GM12878 (cell line): Measurements from ENCODE around the gene ANK3. TPM values are rescaled to one million over a fixed set of nuclear protein-coding genes. Genes with fewer than 3 reads are reported as not detected.

Experiments
- ATAC-seq: fragments of 200-7000 bp; cut with Tn5 transposase; 3 replicates; pipeline ENCODE4 v1.9.1; 2020; ENCODE audit warnings: mild to moderate bottlenecking, moderate library complexity
- BruUV-seq: library from RNA; stranded (reverse); fragments of 400-500 nt; replicated peaks from 2 replicates; lab custom pipeline; 2021; lab: Mats Ljungman, UMichigan
- CTCF ChIA-PET: fragments of 300-600 bp; sonication (Branson Sonifier 250); formaldehyde crosslinking; extraction: SDS; loops from one replicate; lab custom pipeline; 2021; ENCODE audit warnings: inconsistent platforms; lab: Yijun Ruan, JAX
- POLR2A ChIA-PET: fragments of 350-600 bp; formaldehyde crosslinking; extraction: SDS; loops from one replicate; lab custom pipeline; 2021; ENCODE audit warnings: inconsistent platforms; lab: Charles Lee
- RAD21 ChIA-PET: fragments of 300-600 bp; sonication (Branson Sonifier 250); formaldehyde crosslinking; loops from one replicate; lab custom pipeline; 2023; ENCODE audit warnings: antibody characterized with exemption; ENCODE audit not compliant: unreplicated experiment; lab: Charles Lee
- SMC1A ChIA-PET: fragments of 300-600 bp; sonication (Branson Sonifier 250); formaldehyde crosslinking; loops from one replicate; lab custom pipeline; 2023; ENCODE audit not compliant: unreplicated experiment, uncharacterized antibody; lab: Charles Lee
- DNase-seq: peaks from one replicate; pipeline ENCODE4 v3.0.0-alpha.2; 2011; ENCODE audit warnings: low read depth, low spot score
- FAIRE-seq: peaks from 3 replicates; lab custom pipeline; 2011; peaks lifted over from hg19 to GRCh38; lab: Jason Lieb, UNC
- H2AFZ ChIP-seq: 2 replicates; pipeline ENCODE4 v1.6.0; 2011; ENCODE audit warnings: low read depth, low read length, control low read depth; ENCODE audit not compliant: control insufficient read depth
- H3K27ac ChIP-seq: 2 replicates; pipeline ENCODE4 v1.5.1; 2011; ENCODE audit warnings: control low read depth; ENCODE audit not compliant: control insufficient read depth, insufficient read depth
- H3K27me3 ChIP-seq, 2 experiments: replicated peaks in 1 of 2; 2 replicates each; pipeline versions ENCODE4 v1.6.0 to v1.6.1; 2011; ENCODE audit warnings: low read length in 1 of 2; ENCODE audit not compliant: control insufficient read depth in 2 of 2, insufficient read depth in 2 of 2
- H3K36me3 ChIP-seq, 2 experiments: 2 replicates each; pipeline ENCODE4 v1.5.1; 2011; ENCODE audit warnings: low read length in 1 of 2; ENCODE audit not compliant: control insufficient read depth in 2 of 2, insufficient read depth in 2 of 2
- H3K4me1 ChIP-seq: 2 replicates; pipeline ENCODE4 v1.6.1; 2011; ENCODE audit warnings: mild to moderate bottlenecking, low read length, moderate library complexity, mixed read lengths; ENCODE audit not compliant: control insufficient read depth, insufficient read depth
- H3K4me2 ChIP-seq: 2 replicates; pipeline ENCODE4 v1.6.0; 2011; ENCODE audit warnings: control low read depth; ENCODE audit not compliant: control insufficient read depth, insufficient read depth
- H3K4me3 ChIP-seq: fragments of 200-600 bp; sonication (generic); 2 replicates; pipeline ENCODE4 v1.5.1; 2016
- H3K79me2 ChIP-seq: 2 replicates; pipeline ENCODE4 v1.6.0; 2011; ENCODE audit warnings: low read length; ENCODE audit not compliant: control insufficient read depth, insufficient read depth
- H3K9ac ChIP-seq: 2 replicates; pipeline ENCODE4 v1.8.0; 2011; ENCODE audit warnings: low read length, control low read depth, mixed read lengths; ENCODE audit not compliant: control insufficient read depth, insufficient read depth
- H3K9me3 ChIP-seq: replicated peaks from 3 replicates; pipeline ENCODE4 v1.5.1; 2011; ENCODE audit warnings: mild to moderate bottlenecking, low read length; ENCODE audit not compliant: control insufficient read depth, insufficient read depth
- H4K20me1 ChIP-seq: 2 replicates; pipeline ENCODE4 v1.6.0; 2011; ENCODE audit not compliant: control insufficient read depth, insufficient read depth
- CEBPB ChIP-seq, 2 experiments: fragments of 150-350 bp in 1 of 2; IDR thresholded peaks; 2 replicates each; pipeline ENCODE4 v1.6.1; 2012 to 2014; ENCODE audit warnings: low read depth in 2 of 2, low read length in 2 of 2, borderline replicate concordance in 1 of 2, inconsistent platforms in 1 of 2
- CHD4 ChIP-seq: fragments of 200-600 bp; sonication (generic); IDR thresholded peaks from 2 replicates; pipeline ENCODE4 v1.6.1; 2016; ENCODE audit warnings: mild to moderate bottlenecking
- HDGF ChIP-seq: fragments of 450-650 bp; IDR thresholded peaks from 2 replicates; pipeline ENCODE4 v1.6.1; 2016; ENCODE audit warnings: antibody characterized with exemption
- IRF4 ChIP-seq: IDR thresholded peaks from 2 replicates; pipeline ENCODE4 v1.6.1; 2011; ENCODE audit warnings: low read depth, low read length
- KAT2A ChIP-seq: conservative IDR thresholded peaks from 2 replicates; pipeline ENCODE4 v1.6.1; 2011; ENCODE audit warnings: low read depth, low read length; ENCODE audit not compliant: control insufficient read depth
- RAD51 ChIP-seq: fragments of 450-650 bp; IDR thresholded peaks from 2 replicates; pipeline ENCODE4 v1.6.1; 2016; ENCODE audit warnings: moderate library complexity, mild to moderate bottlenecking, inconsistent platforms
- SMAD5 ChIP-seq: IDR thresholded peaks from 2 replicates; pipeline ENCODE4 v1.6.1; 2016; ENCODE audit warnings: antibody characterized with exemption, low read depth
- SMC3 ChIP-seq: IDR thresholded peaks from 2 replicates; pipeline ENCODE4 v1.6.1; 2011; ENCODE audit warnings: low read length, improper control_type of control experiment, borderline replicate concordance
- STAT3 ChIP-seq: IDR thresholded peaks from 2 replicates; pipeline ENCODE4 v1.6.1; 2011; ENCODE audit warnings: low read depth, low read length, improper control_type of control experiment
- WRNIP1 ChIP-seq: IDR thresholded peaks from 2 replicates; pipeline ENCODE4 v1.6.1; 2011; ENCODE audit warnings: low read depth, low read length, improper control_type of control experiment, borderline replicate concordance
- ZNF207 ChIP-seq: fragments of 450-650 bp; IDR thresholded peaks from 2 replicates; pipeline ENCODE4 v1.6.1; 2014; ENCODE audit warnings: antibody characterized with exemption, mild to moderate bottlenecking, borderline replicate concordance
- ZNF24 ChIP-seq: fragments of 450-650 bp; IDR thresholded peaks from 2 replicates; pipeline ENCODE4 v1.6.1; 2017; ENCODE audit warnings: antibody characterized with exemption, mild to moderate bottlenecking
- WGBS: methylation state at CpG from one replicate; pipeline ENCODE4 v1.1.6; 2016; ENCODE audit warnings: low lambda C conversion rate; ENCODE audit not compliant: insufficient replicate concordance, insufficient coverage; ENCODE audit errors: missing lambda C conversion rate; 5-methylcytosine and 5-hydroxymethylcytosine counted together
- in situ Hi-C: fragments of 300-500 bp; cut with MboI; formaldehyde crosslinking; loops from 9 replicates; pipeline ENCODE4 v1.14.3; 2018; ENCODE audit warnings: mixed read lengths
- intact Hi-C: fragments of 100-400 bp; cut with micrococcal nuclease; formaldehyde crosslinking; loops from one replicate; pipeline ENCODE4 v1.14.2; 2022; ENCODE audit not compliant: unreplicated experiment
- polyA plus RNA-seq, 11 experiments: library from polyadenylated mRNA; depleted of rRNA in 4 of 11; unstranded in 6 of 11; stranded (reverse) in 5 of 11; fragments of >200 nt; fragmentation: Nextera tagmentation in 4 of 11; fragmentation: Illumina TruSeq in 1 of 11; extraction: Ambion mirVana in 4 of 11; extraction: Trizol in 1 of 11; gene quantifications; 1 replicate in 1 of 11; 2 replicates in 10 of 11; pipeline versions ENCODE4 v1.2.1 to v1.2.3, GENCODE V29; 2011 to 2016; ENCODE audit warnings: inconsistent platforms in 2 of 11, missing spikeins in 2 of 11, low read depth in 1 of 11
- total RNA-seq, 4 experiments: library from RNA; depleted of rRNA in 3 of 4; stranded (reverse); fragments of >200 nt in 3 of 4; fragmentation: Illumina TruSeq in 1 of 4; extraction: Trizol in 1 of 4; gene quantifications; 2 replicates each; pipeline versions ENCODE4 v1.2.1 to v1.2.3, GENCODE V29; 2013 to 2021
- TF ChIP-seq, protein P1 (sequence below): IDR thresholded peaks from 2 replicates; pipeline ENCODE4 v1.6.1; 2012; ENCODE audit warnings: low read depth, low read length, improper control_type of control experiment
- TF ChIP-seq, protein P2 (sequence below): fragments of 450-650 bp; IDR thresholded peaks from 2 replicates; pipeline ENCODE4 v1.6.1; 2017; ENCODE audit warnings: mild to moderate bottlenecking, moderate library complexity
- TF ChIP-seq, protein P3 (sequence below): fragments of 450-650 bp; IDR thresholded peaks from 2 replicates; pipeline ENCODE4 v1.6.1; 2014; ENCODE audit warnings: mild to moderate bottlenecking

ANK3 gene
- total and polyA plus RNA-seq, 10 of the 15 experiments (the other 5 are each of a cell fraction or from before 2014, with no cell fraction given), result 0.06 to 0.82 (median 0.20) TPM; not detected in 2

DNA sequence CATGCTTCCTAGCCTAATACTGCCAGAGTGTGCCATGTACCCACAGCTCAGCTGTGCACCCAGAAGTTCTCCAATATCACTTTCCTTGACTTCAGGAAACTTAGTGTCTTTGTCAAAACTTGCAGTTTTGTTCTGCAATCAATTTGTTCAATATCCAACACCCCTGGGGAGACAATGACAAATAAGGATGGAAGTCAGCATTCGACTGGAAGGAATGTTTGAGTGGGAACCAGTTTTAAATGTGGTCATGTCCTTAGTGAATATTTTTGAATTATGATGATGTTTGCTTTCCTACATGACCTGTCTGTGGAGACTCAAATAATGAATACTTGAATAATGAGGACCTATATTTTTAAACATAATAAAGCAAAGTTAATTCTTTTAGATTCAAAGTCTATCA, 112.0 kb downstream of the ANK3 start:
- ATAC-seq (no peak), DNase-seq (no peak)
- ChIA-PET SMC1A (no interaction called here), RAD21 (no interaction called here), CTCF (no interaction called here)
- H3K79me2 ChIP-seq, result no peaks in the 10 kb centered on the region
- H3K9ac ChIP-seq, result no peak overlapping the region
- no peak overlapping the region for H3K27ac ChIP-seq
- H2AFZ ChIP-seq, result no peak overlapping the region
- in situ Hi-C loops, result no loop called here
- H3K36me3 ChIP-seq, result no peaks in the 10 kb centered on the region
- TF ChIP-seq STAT3, result no peak
- TF ChIP-seq IRF4, result no peak
- TF ChIP-seq, protein P1, sequence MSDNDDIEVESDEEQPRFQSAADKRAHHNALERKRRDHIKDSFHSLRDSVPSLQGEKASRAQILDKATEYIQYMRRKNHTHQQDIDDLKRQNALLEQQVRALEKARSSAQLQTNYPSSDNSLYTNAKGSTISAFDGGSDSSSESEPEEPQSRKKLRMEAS, result no peak
- TF ChIP-seq HDGF, result no peak
- TF ChIP-seq CHD4, result no peak
- no peak for TF ChIP-seq SMC3
- TF ChIP-seq WRNIP1, result no peak
- no peak for TF ChIP-seq ZNF207
- TF ChIP-seq KAT2A, result no peak
- no peak for TF ChIP-seq CEBPB (IDR thresholded peaks at IDR 0.05; ENCODE audit: borderline replicate concordance in 1 of 2, low read depth in 2 of 2, low read length in 2 of 2)
- TF ChIP-seq RAD51, result no peak
- no peak for TF ChIP-seq ZNF24
- TF ChIP-seq, protein P2, sequence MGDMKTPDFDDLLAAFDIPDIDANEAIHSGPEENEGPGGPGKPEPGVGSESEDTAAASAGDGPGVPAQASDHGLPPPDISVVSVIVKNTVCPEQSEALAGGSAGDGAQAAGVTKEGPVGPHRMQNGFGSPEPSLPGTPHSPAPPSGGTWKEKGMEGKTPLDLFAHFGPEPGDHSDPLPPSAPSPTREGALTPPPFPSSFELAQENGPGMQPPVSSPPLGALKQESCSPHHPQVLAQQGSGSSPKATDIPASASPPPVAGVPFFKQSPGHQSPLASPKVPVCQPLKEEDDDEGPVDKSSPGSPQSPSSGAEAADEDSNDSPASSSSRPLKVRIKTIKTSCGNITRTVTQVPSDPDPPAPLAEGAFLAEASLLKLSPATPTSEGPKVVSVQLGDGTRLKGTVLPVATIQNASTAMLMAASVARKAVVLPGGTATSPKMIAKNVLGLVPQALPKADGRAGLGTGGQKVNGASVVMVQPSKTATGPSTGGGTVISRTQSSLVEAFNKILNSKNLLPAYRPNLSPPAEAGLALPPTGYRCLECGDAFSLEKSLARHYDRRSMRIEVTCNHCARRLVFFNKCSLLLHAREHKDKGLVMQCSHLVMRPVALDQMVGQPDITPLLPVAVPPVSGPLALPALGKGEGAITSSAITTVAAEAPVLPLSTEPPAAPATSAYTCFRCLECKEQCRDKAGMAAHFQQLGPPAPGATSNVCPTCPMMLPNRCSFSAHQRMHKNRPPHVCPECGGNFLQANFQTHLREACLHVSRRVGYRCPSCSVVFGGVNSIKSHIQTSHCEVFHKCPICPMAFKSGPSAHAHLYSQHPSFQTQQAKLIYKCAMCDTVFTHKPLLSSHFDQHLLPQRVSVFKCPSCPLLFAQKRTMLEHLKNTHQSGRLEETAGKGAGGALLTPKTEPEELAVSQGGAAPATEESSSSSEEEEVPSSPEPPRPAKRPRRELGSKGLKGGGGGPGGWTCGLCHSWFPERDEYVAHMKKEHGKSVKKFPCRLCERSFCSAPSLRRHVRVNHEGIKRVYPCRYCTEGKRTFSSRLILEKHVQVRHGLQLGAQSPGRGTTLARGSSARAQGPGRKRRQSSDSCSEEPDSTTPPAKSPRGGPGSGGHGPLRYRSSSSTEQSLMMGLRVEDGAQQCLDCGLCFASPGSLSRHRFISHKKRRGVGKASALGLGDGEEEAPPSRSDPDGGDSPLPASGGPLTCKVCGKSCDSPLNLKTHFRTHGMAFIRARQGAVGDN, result no peak
- no peak for TF ChIP-seq SMAD5
- TF ChIP-seq, protein P3, sequence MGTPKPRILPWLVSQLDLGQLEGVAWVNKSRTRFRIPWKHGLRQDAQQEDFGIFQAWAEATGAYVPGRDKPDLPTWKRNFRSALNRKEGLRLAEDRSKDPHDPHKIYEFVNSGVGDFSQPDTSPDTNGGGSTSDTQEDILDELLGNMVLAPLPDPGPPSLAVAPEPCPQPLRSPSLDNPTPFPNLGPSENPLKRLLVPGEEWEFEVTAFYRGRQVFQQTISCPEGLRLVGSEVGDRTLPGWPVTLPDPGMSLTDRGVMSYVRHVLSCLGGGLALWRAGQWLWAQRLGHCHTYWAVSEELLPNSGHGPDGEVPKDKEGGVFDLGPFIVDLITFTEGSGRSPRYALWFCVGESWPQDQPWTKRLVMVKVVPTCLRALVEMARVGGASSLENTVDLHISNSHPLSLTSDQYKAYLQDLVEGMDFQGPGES, result no peak
- TF ChIP-seq, all 136 proteins: peak for 0
- POLR2A ChIA-PET, result no interaction called here
- Histone ChIP-seq H3K27me3 (no peaks in the 10 kb centered on the region), H3K4me2 (no peak overlapping the region), H3K9me3 (no peaks in the 10 kb centered on the region; the same call in 2 of the 3 replicates), H3K4me3 (no peak overlapping the region), H4K20me1 (no peaks in the 10 kb centered on the region), H3K4me1 (no peaks in the 10 kb centered on the region)
- intact Hi-C loops, result no loop called here
- no TSS peak for BruUV-seq
- FAIRE-seq, result no peak
- 8% methylated on average over 1 of the region's 1 CpG for WGBS
